HFFc6 (cell line): Measurements from ENCODE around the gene SCARB1. TPM values are rescaled to one million over a fixed set of nuclear protein-coding genes. Genes with fewer than 3 reads are reported as not detected.

Experiments used
- DNase-seq: peaks from one replicate; pipeline ENCODE4 v3.0.0-alpha.2; 2018
- H3K27ac Mint-ChIP-seq: 2 replicates; pipeline ENCODE4 v1.8.0; 2020; ENCODE audit warnings: mild to moderate bottlenecking, mixed read lengths
- H3K27me3 Mint-ChIP-seq: 2 replicates; pipeline ENCODE4 v1.8.0; 2021; ENCODE audit warnings: mild to moderate bottlenecking, moderate library complexity, mixed read lengths; ENCODE audit not compliant: insufficient read depth
- H3K36me3 Mint-ChIP-seq: 2 replicates; pipeline ENCODE4 v1.8.0; 2021; ENCODE audit warnings: low read depth, mixed read lengths
- H3K4me1 Mint-ChIP-seq: 2 replicates; pipeline ENCODE4 v1.8.0; 2020; ENCODE audit warnings: low read depth, mixed read lengths
- H3K4me3 Mint-ChIP-seq: 2 replicates; pipeline ENCODE4 v1.8.0; 2020; ENCODE audit warnings: mild to moderate bottlenecking, moderate library complexity, mixed read lengths
- H3K9me3 Mint-ChIP-seq: 2 replicates; pipeline ENCODE4 v1.8.0; 2020; ENCODE audit warnings: mild to moderate bottlenecking, mixed read lengths
- total RNA-seq, 6 experiments: library from RNA; stranded (reverse); fragmentation: NEBNext Ultra II Directional; extraction: Animal tissue kit (Norgen Biotek cat#: 25700); gene quantifications; 2 replicates in 1 of 6; 3 replicates in 5 of 6; pipeline ENCODE4 v1.2.3, GENCODE V29; 2021
- TF ChIP-seq, protein P1 (sequence below): fragments of 200-600 bp; sonication (generic); IDR thresholded peaks from 2 replicates; pipeline ENCODE4 v1.5.0; 2021; ENCODE audit warnings: antibody characterized with exemption, mild to moderate bottlenecking

SCARB1 gene
- total RNA-seq, 6 experiments from 2014 or later = 34.8 to 46.3 (median 36.8) TPM

DNA sequence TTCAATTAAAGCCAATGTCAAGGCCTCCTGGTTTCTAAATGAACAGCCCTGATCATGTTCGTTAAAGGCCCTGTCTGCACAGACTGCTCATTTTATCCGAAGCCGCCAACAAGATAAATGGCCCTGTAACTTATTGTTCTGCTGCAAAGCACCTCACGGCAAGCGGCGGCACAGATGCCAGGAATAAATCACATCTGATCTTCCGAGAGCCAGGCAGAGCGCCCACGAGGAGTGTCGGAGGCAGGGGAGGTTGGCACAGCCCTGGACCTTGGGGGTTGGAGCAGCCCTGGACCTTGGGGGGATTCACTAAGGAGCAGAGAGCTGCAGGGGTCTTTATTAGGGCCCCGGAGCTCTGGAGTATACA is 110.5 kb downstream of the SCARB1 start:
- Mint-ChIP-seq H3K4me1 (peaks cover 31% of the 10 kb centered on the region), H3K27ac (no peak overlapping the region), H3K36me3 (peaks cover 23% of the 10 kb centered on the region), H3K27me3 (peaks cover 12% of the 10 kb centered on the region), H3K4me3 (no peak overlapping the region), H3K9me3 (peaks cover 21% of the 10 kb centered on the region)
- no peak for DNase-seq
- TF ChIP-seq, protein P1, sequence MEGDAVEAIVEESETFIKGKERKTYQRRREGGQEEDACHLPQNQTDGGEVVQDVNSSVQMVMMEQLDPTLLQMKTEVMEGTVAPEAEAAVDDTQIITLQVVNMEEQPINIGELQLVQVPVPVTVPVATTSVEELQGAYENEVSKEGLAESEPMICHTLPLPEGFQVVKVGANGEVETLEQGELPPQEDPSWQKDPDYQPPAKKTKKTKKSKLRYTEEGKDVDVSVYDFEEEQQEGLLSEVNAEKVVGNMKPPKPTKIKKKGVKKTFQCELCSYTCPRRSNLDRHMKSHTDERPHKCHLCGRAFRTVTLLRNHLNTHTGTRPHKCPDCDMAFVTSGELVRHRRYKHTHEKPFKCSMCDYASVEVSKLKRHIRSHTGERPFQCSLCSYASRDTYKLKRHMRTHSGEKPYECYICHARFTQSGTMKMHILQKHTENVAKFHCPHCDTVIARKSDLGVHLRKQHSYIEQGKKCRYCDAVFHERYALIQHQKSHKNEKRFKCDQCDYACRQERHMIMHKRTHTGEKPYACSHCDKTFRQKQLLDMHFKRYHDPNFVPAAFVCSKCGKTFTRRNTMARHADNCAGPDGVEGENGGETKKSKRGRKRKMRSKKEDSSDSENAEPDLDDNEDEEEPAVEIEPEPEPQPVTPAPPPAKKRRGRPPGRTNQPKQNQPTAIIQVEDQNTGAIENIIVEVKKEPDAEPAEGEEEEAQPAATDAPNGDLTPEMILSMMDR = no peak

DNA sequence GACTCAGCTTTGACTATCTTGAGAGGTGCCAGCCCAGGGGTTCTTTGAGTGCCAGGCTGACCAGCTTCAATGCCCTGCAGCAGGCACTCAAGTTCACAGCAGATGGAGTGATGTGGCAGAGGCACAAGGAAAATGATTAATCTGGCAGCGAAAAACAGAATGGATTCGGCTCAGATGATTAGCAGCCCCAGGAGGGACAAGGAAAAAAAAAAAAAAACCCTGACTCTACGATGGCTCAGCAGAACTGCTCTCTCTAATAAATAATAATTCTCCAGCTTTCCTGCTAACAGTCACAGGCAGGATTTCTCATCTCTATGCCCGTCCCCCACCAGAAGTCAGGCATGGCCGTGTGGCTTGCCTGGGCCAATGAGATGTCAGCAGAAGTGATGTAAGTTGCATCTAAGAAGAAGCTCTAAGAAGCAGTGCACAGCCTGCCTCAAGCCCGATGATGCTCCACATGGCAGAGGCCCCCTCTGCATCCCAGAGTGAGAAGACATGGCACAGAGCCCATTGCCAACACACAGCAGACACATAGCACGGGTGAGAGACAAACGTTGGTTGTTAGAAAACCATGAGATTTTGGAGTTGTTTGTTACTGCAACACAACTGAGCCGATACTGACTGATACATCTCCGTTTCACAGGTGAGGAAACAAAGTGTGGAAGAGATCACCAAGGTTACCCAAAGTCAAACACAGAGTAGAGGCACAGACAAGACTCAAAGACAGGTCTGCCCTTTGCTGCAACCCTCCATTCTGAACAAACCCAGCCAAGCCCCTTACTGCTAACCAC is 111.0 kb downstream of the SCARB1 start:
- Mint-ChIP-seq H3K4me3 (no peak overlapping the region; the same call in 1 of the 2 replicates), H3K4me1 (peaks cover 34% of the 10 kb centered on the region), H3K27me3 (peaks cover 10% of the 10 kb centered on the region), H3K27ac (peak overlapping the region; percentile 17; the same call in 1 of the 2 replicates), H3K36me3 (peaks cover 22% of the 10 kb centered on the region), H3K9me3 (peaks cover 20% of the 10 kb centered on the region)
- TF ChIP-seq, protein P1 = no peak
- no peak for DNase-seq

DNA sequence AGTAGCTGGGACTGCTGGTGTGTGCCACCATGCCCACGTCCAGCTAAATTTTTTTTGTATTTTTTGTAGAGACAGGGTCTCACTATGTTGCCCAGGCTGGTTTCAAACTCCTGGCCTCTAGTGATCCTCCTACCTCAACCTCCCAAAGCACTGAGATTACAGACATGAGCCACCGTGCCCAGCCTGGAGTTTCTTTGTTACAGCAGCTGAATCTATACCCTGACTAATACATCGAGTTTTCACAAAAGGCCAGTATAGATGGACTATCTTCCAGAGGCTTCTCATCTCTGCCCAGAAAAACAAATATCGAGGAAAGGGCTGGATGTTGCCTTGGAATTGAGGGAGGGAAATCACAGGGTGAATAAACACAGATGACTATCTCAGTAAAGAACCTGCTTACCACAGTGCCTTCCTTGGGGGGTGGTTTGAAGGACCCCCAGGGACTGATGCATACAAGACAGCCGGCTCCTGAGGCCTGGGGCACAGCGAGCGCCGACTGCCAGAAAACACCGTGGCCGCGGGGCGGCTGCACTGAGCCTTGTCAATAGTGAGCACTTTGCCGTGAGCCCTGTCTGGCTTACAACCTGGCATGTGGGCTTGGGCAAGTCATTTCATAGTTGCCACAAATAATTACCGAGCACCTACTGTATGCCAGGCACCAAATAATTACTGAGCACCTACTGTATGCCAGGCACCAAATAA is 111.9 kb downstream of the SCARB1 start:
- Mint-ChIP-seq H3K36me3 (peaks cover 14% of the 10 kb centered on the region), H3K27me3 (peaks cover 10% of the 10 kb centered on the region), H3K4me3 (no peak overlapping the region), H3K9me3 (peaks cover 11% of the 10 kb centered on the region), H3K4me1 (peaks cover 42% of the 10 kb centered on the region), H3K27ac (no peak overlapping the region)
- TF ChIP-seq, protein P1 = no peak
- no peak for DNase-seq

DNA sequence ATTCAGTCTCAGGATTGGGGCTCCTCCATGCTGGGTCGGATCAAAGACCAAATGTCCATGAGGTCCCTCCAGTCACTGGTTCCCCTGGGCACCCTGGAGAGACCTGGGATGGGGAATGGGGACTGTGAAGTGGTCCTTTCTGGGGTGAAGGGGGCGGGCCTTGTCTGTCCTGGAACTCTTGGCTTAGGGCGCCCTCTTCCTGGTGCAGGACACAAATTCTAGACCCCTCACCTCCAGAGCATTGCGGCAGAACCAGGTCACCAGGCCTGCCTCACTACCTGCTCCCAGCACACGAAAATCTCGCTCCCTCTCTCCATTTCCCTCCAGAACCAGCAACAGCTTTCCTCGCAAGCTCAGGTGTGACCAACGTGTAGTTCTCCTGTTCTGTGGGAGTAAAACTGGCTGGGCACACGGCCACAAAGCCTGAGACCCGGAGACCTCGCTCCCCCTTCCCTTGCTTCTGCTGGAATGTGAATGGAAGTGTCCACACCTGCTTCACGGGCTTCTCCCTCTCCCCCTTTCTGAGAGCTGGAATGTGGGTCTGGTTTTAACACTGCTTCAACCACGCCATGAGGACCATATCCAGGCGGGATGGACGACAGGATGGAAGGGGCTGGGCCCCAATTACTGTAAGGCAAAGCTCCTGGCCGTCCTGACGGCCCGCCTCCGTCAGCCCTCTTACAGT is 112.7 kb downstream of the SCARB1 start:
- H3K4me1 Mint-ChIP-seq = peaks cover 44% of the 10 kb centered on the region
- H3K27ac Mint-ChIP-seq = no peak overlapping the region
- H3K27me3 Mint-ChIP-seq = peaks cover 10% of the 10 kb centered on the region
- H3K9me3 Mint-ChIP-seq = peaks cover 5% of the 10 kb centered on the region
- TF ChIP-seq, protein P1 = peak; percentile 33; the same call in 1 of the 2 replicates
- no peak for DNase-seq
- peaks cover 7% of the 10 kb centered on the region for H3K36me3 Mint-ChIP-seq
- H3K4me3 Mint-ChIP-seq = no peak overlapping the region

DNA sequence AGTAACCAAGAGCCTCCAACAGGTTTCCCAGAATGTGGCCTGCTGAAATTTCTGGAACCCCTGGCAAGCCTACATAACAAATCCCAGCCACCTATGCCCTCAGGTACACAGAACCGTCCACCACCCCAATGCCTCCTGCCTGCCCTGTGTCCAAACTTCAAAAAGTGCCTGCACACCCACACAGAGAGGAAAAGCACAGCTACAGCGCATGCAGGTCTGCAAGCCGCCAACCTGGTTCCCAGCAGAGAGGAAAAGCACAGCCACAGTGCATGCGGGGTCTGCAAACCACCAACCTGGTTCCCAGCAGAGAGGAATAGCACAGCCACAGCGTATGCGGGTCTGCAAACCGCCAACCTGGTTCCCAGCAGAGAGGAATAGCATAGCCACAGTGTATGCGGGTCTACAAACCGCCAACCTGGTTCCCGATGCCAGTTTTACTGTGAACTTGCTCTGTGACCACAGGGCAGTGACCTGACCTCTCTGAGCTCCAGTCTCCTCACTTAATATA is 113.5 kb downstream of the SCARB1 start:
- peaks cover 10% of the 10 kb centered on the region for H3K27me3 Mint-ChIP-seq
- H3K4me1 Mint-ChIP-seq = peaks cover 44% of the 10 kb centered on the region
- H3K4me3 Mint-ChIP-seq = no peak overlapping the region
- no peak for DNase-seq
- H3K27ac Mint-ChIP-seq = no peak overlapping the region
- TF ChIP-seq, protein P1 = no peak
- H3K9me3 Mint-ChIP-seq = peaks cover 5% of the 10 kb centered on the region
- H3K36me3 Mint-ChIP-seq = peaks cover 7% of the 10 kb centered on the region
